Natural killer cell (primary cell): ENCODE data around the gene FATE1. TPM values are rescaled to one million over a fixed set of nuclear protein-coding genes. Genes with fewer than 3 reads are reported as not detected.

Experiments used
- ATAC-seq, 3 donors: fragments of 150-1000 bp in 2 of 3; fragments of 200-7000 bp in 1 of 3; cut with Tn5 transposase; 1 replicate in 1 of 3; 2 replicates in 2 of 3; pipeline ENCODE4 v1.10.0; 2021; ENCODE audit warnings: mild to moderate bottlenecking in 2 of 3, moderate library complexity in 2 of 3
- DNase-seq, 2 donors: peaks; one replicate each; pipeline versions ENCODE4 v3.0.0 to v3.0.0-alpha.2; 2013 to 2021; ENCODE audit warnings: mixed read lengths in 1 of 2
- H3K27ac ChIP-seq: one replicate; pipeline ENCODE4 v1.5.1; 2013; ENCODE audit warnings: mild to moderate bottlenecking, low read length
- H3K27me3 ChIP-seq: one replicate; pipeline ENCODE4 v1.6.1; 2013; ENCODE audit warnings: low read length; ENCODE audit not compliant: control insufficient read depth, insufficient read depth
- H3K36me3 ChIP-seq: one replicate; pipeline ENCODE4 v1.6.1; 2013; ENCODE audit warnings: low read length; ENCODE audit not compliant: control insufficient read depth, insufficient read depth
- H3K4me1 ChIP-seq: one replicate; pipeline ENCODE4 v1.6.1; 2013; ENCODE audit warnings: low read length; ENCODE audit not compliant: control insufficient read depth, insufficient read depth
- H3K4me3 ChIP-seq: one replicate; pipeline ENCODE4 v1.5.1; 2013; ENCODE audit warnings: low read length
- H3K9me3 ChIP-seq: one replicate; pipeline ENCODE4 v1.6.1; 2013; ENCODE audit warnings: low read length; ENCODE audit not compliant: control insufficient read depth, insufficient read depth
- H3K27ac Mint-ChIP-seq, 2 donors: one replicate each; pipeline ENCODE4 v1.8.0; 2022; ENCODE audit warnings: mild to moderate bottlenecking in 2 of 2, mixed read lengths in 2 of 2, moderate library complexity in 1 of 2
- H3K27me3 Mint-ChIP-seq, 2 donors: one replicate each; pipeline ENCODE4 v1.8.0; 2022; ENCODE audit warnings: low read depth in 2 of 2, mixed read lengths in 2 of 2
- H3K36me3 Mint-ChIP-seq: one replicate; pipeline ENCODE4 v1.8.0; 2022; ENCODE audit warnings: mixed read lengths
- H3K4me1 Mint-ChIP-seq, 2 donors: one replicate each; pipeline ENCODE4 v1.8.0; 2022; ENCODE audit warnings: mixed read lengths in 2 of 2
- H3K4me3 Mint-ChIP-seq: one replicate; pipeline ENCODE4 v1.8.0; 2022; ENCODE audit warnings: mild to moderate bottlenecking, moderate library complexity, mixed read lengths
- H3K9me3 Mint-ChIP-seq, 2 donors: one replicate each; pipeline ENCODE4 v1.8.0; 2022; ENCODE audit warnings: mixed read lengths in 2 of 2
- WGBS: methylation state at CpG from one replicate; pipeline ENCODE4 v1.1.7; 2013; ENCODE audit warnings: missing lambda C conversion rate; ENCODE audit not compliant: insufficient coverage; 5-methylcytosine and 5-hydroxymethylcytosine counted together
- intact Hi-C: fragments of 100-400 bp; cut with micrococcal nuclease; formaldehyde crosslinking; loops from one replicate; pipeline ENCODE4 v1.14.2; 2022
- total RNA-seq, 4 donors: library from RNA; stranded (reverse); fragments of 120-200 nt in 1 of 4; gene quantifications; one replicate each; pipeline versions ENCODE4 v1.2.3 to v1.2.4, GENCODE V29; 2013 to 2022
- TF ChIP-seq, protein P1 (sequence below): fragments of 200-600 bp; IDR thresholded peaks from one replicate; pipeline ENCODE4 v1.8.0; 2022; ENCODE audit warnings: antibody characterized with exemption

The FATE1 gene
- total RNA-seq, 3 donors from 2014 or later (not counting 1 experiment from before 2014, with no cell fraction given): not detected

GRCh38 chrX:151704041-151704663 lies 11.7 kb upstream of the FATE1 start:
- H3K9me3 ChIP-seq: no peaks in the 10 kb centered on the region
- intact Hi-C loops: no loop called here
- ATAC-seq: no peak
- H3K4me1 ChIP-seq: no peaks in the 10 kb centered on the region
- H3K4me3 ChIP-seq: no peak overlapping the region
- WGBS: 80% methylated on average over 11 of the region's 13 CpGs
- Mint-ChIP-seq H3K9me3 (no peaks in the 10 kb centered on the region), H3K4me1 (no peaks in the 10 kb centered on the region), H3K4me3 (no peak overlapping the region), H3K36me3 (no peaks in the 10 kb centered on the region), H3K27ac (no peak overlapping the region), H3K27me3 (peaks cover 0 to 7% of the 10 kb centered on the region in 2 donors)
- H3K36me3 ChIP-seq: no peaks in the 10 kb centered on the region
- no peak overlapping the region for H3K27ac ChIP-seq
- no peak for DNase-seq
- no peaks in the 10 kb centered on the region for H3K27me3 ChIP-seq
- TF ChIP-seq, protein P1, sequence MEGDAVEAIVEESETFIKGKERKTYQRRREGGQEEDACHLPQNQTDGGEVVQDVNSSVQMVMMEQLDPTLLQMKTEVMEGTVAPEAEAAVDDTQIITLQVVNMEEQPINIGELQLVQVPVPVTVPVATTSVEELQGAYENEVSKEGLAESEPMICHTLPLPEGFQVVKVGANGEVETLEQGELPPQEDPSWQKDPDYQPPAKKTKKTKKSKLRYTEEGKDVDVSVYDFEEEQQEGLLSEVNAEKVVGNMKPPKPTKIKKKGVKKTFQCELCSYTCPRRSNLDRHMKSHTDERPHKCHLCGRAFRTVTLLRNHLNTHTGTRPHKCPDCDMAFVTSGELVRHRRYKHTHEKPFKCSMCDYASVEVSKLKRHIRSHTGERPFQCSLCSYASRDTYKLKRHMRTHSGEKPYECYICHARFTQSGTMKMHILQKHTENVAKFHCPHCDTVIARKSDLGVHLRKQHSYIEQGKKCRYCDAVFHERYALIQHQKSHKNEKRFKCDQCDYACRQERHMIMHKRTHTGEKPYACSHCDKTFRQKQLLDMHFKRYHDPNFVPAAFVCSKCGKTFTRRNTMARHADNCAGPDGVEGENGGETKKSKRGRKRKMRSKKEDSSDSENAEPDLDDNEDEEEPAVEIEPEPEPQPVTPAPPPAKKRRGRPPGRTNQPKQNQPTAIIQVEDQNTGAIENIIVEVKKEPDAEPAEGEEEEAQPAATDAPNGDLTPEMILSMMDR: no peak

DNA sequence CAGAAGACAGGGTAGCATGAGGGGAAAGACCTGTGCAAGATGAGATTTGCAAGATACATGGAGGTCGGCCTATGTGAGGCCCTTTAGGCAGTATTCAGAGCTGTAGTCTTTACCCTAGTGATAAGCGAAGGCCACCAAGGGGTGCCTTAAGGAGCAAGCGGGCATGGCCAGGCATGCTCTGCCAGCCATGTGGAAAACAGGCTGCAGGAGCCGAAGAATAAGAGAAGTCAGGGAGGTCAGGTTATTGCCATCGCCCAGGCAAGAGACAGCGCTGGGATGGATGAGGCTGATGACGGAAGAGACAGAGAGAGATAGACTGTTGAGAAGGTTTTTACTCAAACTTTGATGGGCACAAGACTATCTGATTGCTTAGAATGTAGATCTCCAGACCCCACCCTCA lies 7.0 kb upstream of the FATE1 start:
- no peak for ATAC-seq
- TF ChIP-seq, protein P1: no peak
- Mint-ChIP-seq H3K4me3 (no peak overlapping the region), H3K4me1 (no peaks in the 10 kb centered on the region), H3K36me3 (no peaks in the 10 kb centered on the region), H3K27me3 (peaks cover 0 to 7% of the 10 kb centered on the region in 2 donors), H3K27ac (no peak overlapping the region), H3K9me3 (no peaks in the 10 kb centered on the region)
- intact Hi-C loops: no loop called here
- Histone ChIP-seq H3K4me1 (no peaks in the 10 kb centered on the region), H3K27me3 (no peaks in the 10 kb centered on the region), H3K36me3 (no peaks in the 10 kb centered on the region), H3K9me3 (no peaks in the 10 kb centered on the region), H3K4me3 (no peak overlapping the region), H3K27ac (no peak overlapping the region)
- 78% methylated on average over 7 of the region's 7 CpGs for WGBS
- DNase-seq: no peak

GRCh38 chrX:151710457-151710856 lies 5.4 kb upstream of the FATE1 start:
- Mint-ChIP-seq H3K9me3 (no peaks in the 10 kb centered on the region), H3K27me3 (peaks cover 0 to 7% of the 10 kb centered on the region in 2 donors), H3K4me3 (no peak overlapping the region), H3K36me3 (no peaks in the 10 kb centered on the region), H3K4me1 (no peaks in the 10 kb centered on the region), H3K27ac (no peak overlapping the region)
- H3K4me3 ChIP-seq: no peak overlapping the region
- intact Hi-C loops: no loop called here
- TF ChIP-seq, protein P1: no peak
- H3K27ac ChIP-seq: no peak overlapping the region
- H3K27me3 ChIP-seq: no peaks in the 10 kb centered on the region
- 75% methylated on average over 2 of the region's 2 CpGs for WGBS
- no peak for ATAC-seq
- no peak for DNase-seq
- H3K36me3 ChIP-seq: no peaks in the 10 kb centered on the region
- H3K4me1 ChIP-seq: no peaks in the 10 kb centered on the region
- no peaks in the 10 kb centered on the region for H3K9me3 ChIP-seq

DNA sequence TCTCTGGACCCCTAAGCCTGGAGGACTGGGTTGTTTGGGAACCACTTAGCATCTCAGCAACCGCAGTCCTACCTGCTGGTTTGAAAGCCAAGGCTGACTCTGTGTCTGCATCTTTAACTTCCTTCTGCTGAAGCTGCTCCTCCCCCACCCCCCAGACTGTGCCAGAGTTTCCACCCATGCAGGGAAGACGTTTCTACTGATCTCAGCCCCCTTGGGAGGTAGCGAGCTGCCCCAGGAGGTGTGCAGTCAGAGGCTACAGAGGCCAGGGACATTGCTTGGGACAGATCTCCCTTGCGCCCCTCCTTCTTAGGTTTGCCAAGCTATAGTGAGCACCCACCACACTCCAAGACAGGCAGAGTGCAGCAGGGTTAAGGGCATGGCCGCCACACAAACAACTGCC lies 4.7 kb upstream of the FATE1 start:
- no peaks in the 10 kb centered on the region for H3K9me3 ChIP-seq
- intact Hi-C loops: no loop called here
- no peaks in the 10 kb centered on the region for H3K36me3 Mint-ChIP-seq
- DNase-seq: no peak
- no peaks in the 10 kb centered on the region for H3K36me3 ChIP-seq
- 62% methylated on average over 5 of the region's 5 CpGs for WGBS
- no peak overlapping the region for H3K4me3 ChIP-seq
- H3K27me3 Mint-ChIP-seq: peaks cover 0 to 7% of the 10 kb centered on the region in 2 donors
- no peaks in the 10 kb centered on the region for H3K4me1 Mint-ChIP-seq
- ATAC-seq: no peak
- H3K4me1 ChIP-seq: no peaks in the 10 kb centered on the region
- no peak overlapping the region for H3K27ac Mint-ChIP-seq
- TF ChIP-seq, protein P1: no peak
- H3K9me3 Mint-ChIP-seq: no peaks in the 10 kb centered on the region
- no peaks in the 10 kb centered on the region for H3K27me3 ChIP-seq
- no peak overlapping the region for H3K27ac ChIP-seq
- no peak overlapping the region for H3K4me3 Mint-ChIP-seq
